HL-60 (cell line): ENCODE data around the gene KIAA0040.

Experiments used
- CTCF ChIP-seq: IDR thresholded peaks from one replicate; pipeline ENCODE4 v1.5.1; 2011; ENCODE audit warnings: low read length, control low read depth, inconsistent platforms; ENCODE audit not compliant: insufficient read depth
- POLR2AphosphoS5 ChIP-seq: IDR thresholded peaks from 2 replicates; pipeline ENCODE4 v1.6.1; 2012; ENCODE audit warnings: low read depth
- REST ChIP-seq: IDR thresholded peaks from 2 replicates; pipeline ENCODE4 v1.6.1; 2012; ENCODE audit warnings: low read depth; ENCODE audit not compliant: insufficient replicate concordance
- SPI1 ChIP-seq: IDR thresholded peaks from 2 replicates; pipeline ENCODE4 v1.6.1; 2012; ENCODE audit warnings: low read depth, mild to moderate bottlenecking, borderline replicate concordance

GRCh38 chr1:175195798-175196197, 3.2 kb upstream of the KIAA0040 start:
- TF ChIP-seq CTCF (no peak), POLR2AphosphoS5 (no peak), SPI1 (no peak), REST (no peak)
